Measurements from ENCODE around the gene ERI2.

DNA sequence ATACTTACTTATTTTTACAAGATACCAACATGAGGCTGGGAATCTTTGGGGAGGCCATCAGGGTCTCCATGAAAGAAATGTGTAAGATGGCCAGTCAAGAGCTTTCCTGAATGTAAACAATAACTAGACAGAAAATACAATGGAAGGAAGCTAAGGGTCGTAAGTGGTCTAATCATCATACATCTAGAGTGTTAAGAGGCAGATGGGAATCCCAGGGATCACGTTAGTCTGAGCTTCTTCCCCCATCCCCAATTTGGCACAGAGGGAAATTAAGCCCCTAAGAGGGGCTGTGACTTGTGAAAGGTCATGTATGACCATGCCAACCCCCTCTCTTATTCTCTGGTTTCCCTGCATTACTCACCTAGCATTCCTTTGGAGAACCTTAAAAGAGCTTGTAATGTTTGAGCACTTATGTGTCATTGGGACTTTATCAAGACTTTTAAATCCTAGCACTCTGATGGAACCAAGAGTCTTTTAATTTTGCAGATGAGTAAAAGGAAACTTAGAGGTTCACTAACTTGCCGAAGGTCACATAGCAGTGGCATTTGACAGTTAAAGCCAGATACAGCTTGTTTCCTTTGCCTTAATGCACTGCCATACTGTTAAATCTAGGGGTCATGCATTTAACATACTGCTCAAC, 47.8 kb upstream of the ERI2 start:
- TF ChIP-seq POLR2A (IDR thresholded peaks at IDR 0.05): no peak
- TF ChIP-seq, protein P1, sequence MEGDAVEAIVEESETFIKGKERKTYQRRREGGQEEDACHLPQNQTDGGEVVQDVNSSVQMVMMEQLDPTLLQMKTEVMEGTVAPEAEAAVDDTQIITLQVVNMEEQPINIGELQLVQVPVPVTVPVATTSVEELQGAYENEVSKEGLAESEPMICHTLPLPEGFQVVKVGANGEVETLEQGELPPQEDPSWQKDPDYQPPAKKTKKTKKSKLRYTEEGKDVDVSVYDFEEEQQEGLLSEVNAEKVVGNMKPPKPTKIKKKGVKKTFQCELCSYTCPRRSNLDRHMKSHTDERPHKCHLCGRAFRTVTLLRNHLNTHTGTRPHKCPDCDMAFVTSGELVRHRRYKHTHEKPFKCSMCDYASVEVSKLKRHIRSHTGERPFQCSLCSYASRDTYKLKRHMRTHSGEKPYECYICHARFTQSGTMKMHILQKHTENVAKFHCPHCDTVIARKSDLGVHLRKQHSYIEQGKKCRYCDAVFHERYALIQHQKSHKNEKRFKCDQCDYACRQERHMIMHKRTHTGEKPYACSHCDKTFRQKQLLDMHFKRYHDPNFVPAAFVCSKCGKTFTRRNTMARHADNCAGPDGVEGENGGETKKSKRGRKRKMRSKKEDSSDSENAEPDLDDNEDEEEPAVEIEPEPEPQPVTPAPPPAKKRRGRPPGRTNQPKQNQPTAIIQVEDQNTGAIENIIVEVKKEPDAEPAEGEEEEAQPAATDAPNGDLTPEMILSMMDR (IDR thresholded peaks at IDR 0.05 in 8 of 11, conservative IDR thresholded peaks at IDR 0.05 in 3 of 11): no peak
